ENCODE measurements around the gene CNTNAP2.

GRCh38 chr7:146249272-146249671, 132.7 kb downstream of the CNTNAP2 start:
- TF ChIP-seq POLR2AphosphoS5 (IDR thresholded peaks at IDR 0.05; ENCODE audit: borderline replicate concordance, low read depth, low read length) (no peak), EZH2 (IDR thresholded peaks at IDR 0.05) (no peak), FOXP2 (optimal IDR thresholded peaks at IDR 0.05; ENCODE audit: control extremely low read depth, extremely low read length, insufficient read depth) (no peak)
